NB4 (cell line): ENCODE data around the gene OLIG1.

ENCODE experiments used
- DNase-seq: peaks from one replicate; pipeline ENCODE4 v3.0.0; 2010; ENCODE audit warnings: low read depth
- H3K4me3 ChIP-seq: one replicate; pipeline ENCODE4 v1.5.1; 2011; ENCODE audit warnings: mild to moderate bottlenecking, low read depth, low read length, moderate library complexity
- MAX ChIP-seq: IDR thresholded peaks from 2 replicates; pipeline ENCODE4 v1.6.1; 2011; ENCODE audit warnings: low read depth, low read length
- MYC ChIP-seq: IDR thresholded peaks from 2 replicates; pipeline ENCODE4 v1.6.1; 2011; ENCODE audit warnings: low read depth, low read length
- POLR2A ChIP-seq: IDR thresholded peaks from 2 replicates; pipeline ENCODE4 v1.6.1; 2011; ENCODE audit warnings: mild to moderate bottlenecking; ENCODE audit not compliant: insufficient read length; ENCODE audit errors: extremely low read depth
- TF ChIP-seq, protein P1 (sequence below): IDR thresholded peaks from one replicate; pipeline ENCODE4 v1.5.1; 2012; ENCODE audit warnings: low read depth, low read length

OLIG1 gene

DNA sequence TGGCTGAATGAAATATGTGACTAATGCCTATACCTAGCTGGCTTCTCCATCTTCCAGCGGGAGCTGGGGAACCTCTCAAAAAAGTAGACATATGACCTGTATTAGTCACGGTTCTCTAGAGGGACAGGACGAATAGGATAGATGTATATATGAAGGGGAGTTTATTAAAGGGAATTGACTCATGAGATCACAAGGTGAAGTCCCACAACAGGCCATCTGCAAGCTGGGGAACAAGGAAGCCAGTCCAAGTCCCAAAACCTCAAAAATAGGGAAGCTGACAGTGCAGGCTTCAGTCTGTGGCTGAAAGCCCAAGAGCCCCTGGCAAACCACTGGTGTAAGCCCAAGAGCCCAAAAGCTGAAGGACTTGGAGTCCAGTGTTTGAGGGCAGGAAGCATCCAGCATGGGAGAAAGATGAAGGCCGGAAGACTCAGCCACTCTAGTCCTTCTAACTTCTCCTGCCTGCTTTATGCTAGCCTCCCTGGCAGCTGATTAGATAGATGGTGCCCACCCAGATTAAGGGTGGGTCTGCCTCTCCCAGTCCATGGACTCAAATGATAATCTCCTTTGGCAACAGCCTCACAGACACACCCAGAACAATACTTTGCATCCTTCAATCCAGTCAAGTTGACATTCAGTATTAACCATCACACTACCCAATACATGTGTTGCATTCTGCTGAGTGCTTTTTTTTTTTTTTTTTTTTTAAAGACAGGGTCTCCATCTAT is 19.6 kb downstream of the OLIG1 start:
- TF ChIP-seq POLR2A, result no peak
- TF ChIP-seq, protein P1, sequence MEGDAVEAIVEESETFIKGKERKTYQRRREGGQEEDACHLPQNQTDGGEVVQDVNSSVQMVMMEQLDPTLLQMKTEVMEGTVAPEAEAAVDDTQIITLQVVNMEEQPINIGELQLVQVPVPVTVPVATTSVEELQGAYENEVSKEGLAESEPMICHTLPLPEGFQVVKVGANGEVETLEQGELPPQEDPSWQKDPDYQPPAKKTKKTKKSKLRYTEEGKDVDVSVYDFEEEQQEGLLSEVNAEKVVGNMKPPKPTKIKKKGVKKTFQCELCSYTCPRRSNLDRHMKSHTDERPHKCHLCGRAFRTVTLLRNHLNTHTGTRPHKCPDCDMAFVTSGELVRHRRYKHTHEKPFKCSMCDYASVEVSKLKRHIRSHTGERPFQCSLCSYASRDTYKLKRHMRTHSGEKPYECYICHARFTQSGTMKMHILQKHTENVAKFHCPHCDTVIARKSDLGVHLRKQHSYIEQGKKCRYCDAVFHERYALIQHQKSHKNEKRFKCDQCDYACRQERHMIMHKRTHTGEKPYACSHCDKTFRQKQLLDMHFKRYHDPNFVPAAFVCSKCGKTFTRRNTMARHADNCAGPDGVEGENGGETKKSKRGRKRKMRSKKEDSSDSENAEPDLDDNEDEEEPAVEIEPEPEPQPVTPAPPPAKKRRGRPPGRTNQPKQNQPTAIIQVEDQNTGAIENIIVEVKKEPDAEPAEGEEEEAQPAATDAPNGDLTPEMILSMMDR, result no peak
- peak; percentile 74 for DNase-seq
- no peak overlapping the region for H3K4me3 ChIP-seq

DNA sequence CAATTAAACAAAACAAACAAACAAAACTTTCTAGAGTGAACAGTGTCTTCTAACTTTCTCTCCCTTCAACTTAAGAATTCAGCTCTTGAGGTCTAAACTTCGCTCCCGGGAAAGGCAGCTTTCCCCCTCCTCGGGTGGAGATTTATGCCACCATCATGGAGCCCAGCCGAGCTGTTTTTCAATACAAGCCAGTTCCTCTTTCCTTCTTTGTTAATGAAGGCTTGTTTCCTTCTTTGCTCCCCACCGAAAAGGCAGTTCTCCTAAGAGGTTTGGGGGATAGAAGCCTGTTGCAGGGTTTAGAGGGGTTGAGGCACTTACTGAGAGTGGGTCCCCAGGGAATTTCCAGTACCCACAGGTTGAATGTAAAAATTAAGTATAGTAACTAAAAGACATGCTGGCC is 26.5 kb downstream of the OLIG1 start:
- peak; percentile 80 for DNase-seq
- TF ChIP-seq MAX, result no peak
- TF ChIP-seq, protein P1, result no peak
- no peak for TF ChIP-seq MYC
- no peak for TF ChIP-seq POLR2A
- H3K4me3 ChIP-seq, result no peak overlapping the region

- TF ChIP-seq MAX (no peak), POLR2A (no peak), MYC (no peak)
- TF ChIP-seq, protein P1, result no peak
- peak; percentile 31 for DNase-seq
- no peak overlapping the region for H3K4me3 ChIP-seq
Observed at GRCh38 chr21:33099131-33099530, 29.2 kb downstream of the OLIG1 start.

DNA sequence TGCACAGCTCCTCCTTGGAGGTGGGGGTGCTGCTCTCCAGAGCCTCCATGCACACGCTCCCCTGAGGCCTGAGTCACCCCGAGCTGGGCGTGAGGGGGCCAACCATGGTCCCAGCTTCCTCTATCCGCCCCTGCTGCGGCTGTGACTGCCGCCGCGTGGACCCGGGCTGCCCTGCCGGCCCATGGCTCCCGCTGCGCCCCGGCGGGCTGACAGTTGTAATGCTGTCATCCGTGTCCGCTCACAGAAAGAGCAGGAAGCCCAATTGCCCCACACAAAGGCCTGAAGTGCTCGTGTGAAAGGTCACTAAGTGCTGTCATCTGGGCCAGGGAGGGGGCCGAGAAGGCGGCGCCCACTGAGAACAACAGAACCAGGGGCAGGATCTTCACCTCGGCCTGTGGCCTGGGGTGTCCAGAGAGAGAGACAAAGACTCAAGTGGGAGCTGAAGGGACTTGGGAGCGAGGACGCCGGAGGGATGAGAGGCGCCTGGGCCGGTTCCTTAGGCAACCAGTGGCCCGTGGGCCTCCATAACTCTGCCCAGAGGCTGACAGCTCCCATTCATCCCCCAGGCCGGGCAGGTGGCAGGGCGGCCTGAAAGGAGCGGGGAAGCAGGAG is 31.5 kb downstream of the OLIG1 start:
- no peak overlapping the region for H3K4me3 ChIP-seq
- DNase-seq, result peak; percentile 98
- TF ChIP-seq, protein P1, result peak; percentile 33
- peak; percentile 92 for TF ChIP-seq MYC
- peak; percentile 15 for TF ChIP-seq POLR2A
- TF ChIP-seq MAX, result peak; percentile 90

DNA sequence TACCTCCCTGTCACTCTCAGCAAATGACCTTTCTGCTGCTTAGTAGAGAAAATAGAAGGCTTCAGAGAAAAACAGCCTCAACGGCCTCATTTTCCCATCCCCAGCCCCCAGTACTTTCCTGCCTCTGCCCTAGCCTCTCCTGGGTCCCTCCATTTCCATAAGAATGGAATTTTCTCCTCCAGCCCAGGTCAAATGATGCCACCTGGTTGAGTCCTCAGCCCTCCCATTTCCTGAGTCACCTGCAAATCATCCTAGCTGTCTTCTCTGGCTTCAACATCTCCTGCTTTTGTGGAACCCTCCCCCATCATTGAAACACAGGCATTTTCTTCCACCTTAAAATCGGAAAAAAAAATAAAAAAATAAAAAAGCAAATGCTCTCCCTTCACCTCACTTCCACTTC is 35.1 kb downstream of the OLIG1 start:
- TF ChIP-seq MAX (no peak), MYC (no peak), POLR2A (no peak)
- TF ChIP-seq, protein P1, result no peak
- no peak overlapping the region for H3K4me3 ChIP-seq
- DNase-seq, result no peak
